ENCODE measurements around the gene PA2G4. TPM values are rescaled to one million over a fixed set of nuclear protein-coding genes. Genes with fewer than 3 reads are reported as not detected.
A peak's percentile ranks its signal among the peaks of the same experiment; 100 is the strongest.

PA2G4 gene
- total and polyA plus RNA-seq, 10 of the 15 experiments (the other 5 are each of a cell fraction or from before 2014, with no cell fraction given), result 148 to 514 (median 406) TPM

DNA sequence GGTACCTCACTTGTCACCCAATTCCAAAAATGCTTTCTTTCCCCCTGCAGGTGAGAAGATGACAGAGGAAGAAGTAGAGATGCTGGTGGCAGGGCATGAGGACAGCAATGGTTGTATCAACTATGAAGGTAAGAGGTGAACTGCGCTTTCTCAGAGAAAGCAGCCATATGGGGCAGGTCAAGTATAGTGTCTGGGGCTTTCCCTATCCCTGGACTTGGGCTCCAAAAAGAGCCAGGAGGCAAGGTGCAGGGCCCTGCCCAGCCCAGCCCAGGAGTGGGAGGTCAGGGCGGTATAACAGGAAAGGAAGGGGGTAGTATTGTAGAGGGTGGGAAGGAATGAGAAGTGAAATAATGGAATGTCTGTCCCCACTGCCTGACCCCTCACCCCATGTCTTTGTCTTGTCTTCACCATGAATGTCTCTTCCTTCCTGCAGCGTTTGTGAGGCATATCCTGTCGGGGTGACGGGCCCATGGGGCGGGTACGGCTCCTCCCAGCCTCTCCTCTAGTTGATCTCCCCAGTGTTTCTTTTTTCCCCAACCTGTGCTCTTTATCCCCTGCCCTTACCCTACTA, 55.9 kb downstream of the PA2G4 start (continued):
- TF ChIP-seq KLF5 (IDR thresholded peaks at IDR 0.05; ENCODE audit: partially characterized antibody), result no peak

- Histone ChIP-seq H3K79me2 (ENCODE audit: control insufficient read depth, insufficient read depth, low read length) (peaks cover 39% of the 10 kb centered on the region), H3K4me3 (peak overlapping the region; percentile 90; the same call in 1 of the 2 replicates), H2AFZ (ENCODE audit: control insufficient read depth, low read depth, low read length) (no peak overlapping the region), H3K27me3 (replicated peaks in 1 of 2; ENCODE audit: control insufficient read depth in 2 of 2, insufficient read depth in 2 of 2, low read length in 1 of 2) (no peaks in the 10 kb centered on the region), H3K36me3 (ENCODE audit: control insufficient read depth in 2 of 2, insufficient read depth in 2 of 2, low read length in 1 of 2) (peaks cover 23 to 30% of the 10 kb centered on the region in 2 experiments), H4K20me1 (ENCODE audit: control insufficient read depth, insufficient read depth) (no peaks in the 10 kb centered on the region), H3K9ac (ENCODE audit: control insufficient read depth, insufficient read depth, low read length) (peak overlapping the region; percentile 89; the same call in 1 of the 2 replicates), H3K4me2 (ENCODE audit: control insufficient read depth, insufficient read depth) (peak overlapping the region; percentile 98), H3K9me3 (replicated peaks; ENCODE audit: control insufficient read depth, insufficient read depth, low read length) (no peaks in the 10 kb centered on the region), H3K4me1 (ENCODE audit: control insufficient read depth, insufficient read depth, low read length) (peaks cover 17% of the 10 kb centered on the region), H3K27ac (ENCODE audit: control insufficient read depth, insufficient read depth) (peak overlapping the region; percentile 91)
- ChIA-PET SMC1A (ENCODE audit: uncharacterized antibody, unreplicated experiment) (interaction anchor here (1.3 to 2.7 kb wide), 2 partner anchors 27 to 36 kb away, joined by 3 to 12 read pairs; no protein-coding TSS in a partner anchor), POLR2A (interaction anchor here (0.5 to 1.3 kb wide), 4 partner anchors 10 to 509 kb away, joined by 3 to 7 read pairs (median 4); no protein-coding TSS in a partner anchor), CTCF (interaction anchor here (1.2 to 2.2 kb wide), 4 partner anchors 27 to 35 kb away, joined by 3 to 10 read pairs (median 6); partner anchors contain the start of gene SMARCC2), RAD21 (ENCODE audit: unreplicated experiment) (interaction anchor here (1.0 to 1.2 kb wide), 2 partner anchors 33 to 43 kb away, joined by 3 read pairs; partner anchors contain the start of genes ESYT1 and ZC3H10)
- DNase-seq (ENCODE audit: low read depth, low spot score), result no peak
- no TSS peak for BruUV-seq (replicated peaks)
- TF ChIP-seq POU2F2 (IDR thresholded peaks at IDR 0.05; ENCODE audit: borderline replicate concordance, low read depth, low read length), result peak; percentile 24; the same call in 1 of the 3 replicates
- TF ChIP-seq, protein P1, sequence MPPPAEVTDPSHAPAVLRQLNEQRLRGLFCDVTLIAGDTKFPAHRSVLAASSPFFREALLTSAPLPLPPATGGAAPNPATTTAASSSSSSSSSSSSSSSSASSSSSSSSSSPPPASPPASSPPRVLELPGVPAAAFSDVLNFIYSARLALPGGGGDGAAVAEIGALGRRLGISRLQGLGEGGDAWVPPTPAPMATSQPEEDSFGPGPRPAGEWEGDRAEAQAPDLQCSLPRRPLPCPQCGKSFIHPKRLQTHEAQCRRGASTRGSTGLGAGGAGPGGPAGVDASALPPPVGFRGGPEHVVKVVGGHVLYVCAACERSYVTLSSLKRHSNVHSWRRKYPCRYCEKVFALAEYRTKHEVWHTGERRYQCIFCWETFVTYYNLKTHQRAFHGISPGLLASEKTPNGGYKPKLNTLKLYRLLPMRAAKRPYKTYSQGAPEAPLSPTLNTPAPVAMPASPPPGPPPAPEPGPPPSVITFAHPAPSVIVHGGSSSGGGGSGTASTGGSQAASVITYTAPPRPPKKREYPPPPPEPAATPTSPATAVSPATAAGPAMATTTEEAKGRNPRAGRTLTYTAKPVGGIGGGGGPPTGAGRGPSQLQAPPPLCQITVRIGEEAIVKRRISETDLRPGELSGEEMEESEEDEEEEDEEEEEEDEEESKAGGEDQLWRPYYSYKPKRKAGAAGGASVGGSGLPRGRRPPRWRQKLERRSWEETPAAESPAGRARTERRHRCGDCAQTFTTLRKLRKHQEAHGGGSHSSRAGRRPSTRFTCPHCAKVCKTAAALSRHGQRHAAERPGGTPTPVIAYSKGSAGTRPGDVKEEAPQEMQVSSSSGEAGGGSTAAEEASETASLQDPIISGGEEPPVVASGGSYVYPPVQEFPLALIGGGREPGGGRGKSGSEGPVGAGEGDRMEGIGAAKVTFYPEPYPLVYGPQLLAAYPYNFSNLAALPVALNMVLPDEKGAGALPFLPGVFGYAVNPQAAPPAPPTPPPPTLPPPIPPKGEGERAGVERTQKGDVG (CRISPR knock-in tag; IDR thresholded peaks at IDR 0.05), result no peak
- no peak for TF ChIP-seq NFYA (IDR thresholded peaks at IDR 0.05; ENCODE audit: borderline replicate concordance, low read depth, low read length)
- TF ChIP-seq POLR2AphosphoS5 (IDR thresholded peaks at IDR 0.05; ENCODE audit: low read length), result peak; percentile 40; the same call in 1 of the 2 replicates
- in situ Hi-C loops (cut with MboI), result no loop called here
- intact Hi-C loops (cut with micrococcal nuclease; ENCODE audit: unreplicated experiment), result no loop called here
- no peak for ATAC-seq
- WGBS (ENCODE audit: insufficient coverage, insufficient replicate concordance, low lambda C conversion rate, missing lambda C conversion rate), result 66% methylated on average over 11 of the region's 11 CpGs
- FAIRE-seq, result no peak
These were observed 56.7 kb downstream of the PA2G4 start for GRCh38 chr12:56160894-56161689.
